Upper lobe of right lung (tissue), 1 donor: ENCODE measurements around the gene PUS3. TPM values are rescaled to one million over a fixed set of nuclear protein-coding genes. Genes with fewer than 3 reads are reported as not detected.
A peak's percentile ranks its signal among the peaks of the same experiment; 100 is the strongest.

ENCODE experiments used
- ATAC-seq: fragments of 200-7000 bp; cut with Tn5 transposase; one replicate; pipeline ENCODE4 v1.9.1; 2020; ENCODE audit warnings: mild to moderate bottlenecking, moderate library complexity
- DNase-seq: peaks from one replicate; pipeline ENCODE4 v3.0.0-alpha.2; 2020
- H3K27ac ChIP-seq: fragments of 200-600 bp; one replicate; pipeline ENCODE4 v1.8.0; 2022
- H3K27me3 ChIP-seq: fragments of 200-600 bp; one replicate; pipeline ENCODE4 v1.8.0; 2022; ENCODE audit warnings: mild to moderate bottlenecking
- H3K36me3 ChIP-seq: fragments of 200-600 bp; one replicate; pipeline ENCODE4 v1.8.0; 2022
- H3K4me1 ChIP-seq: fragments of 200-600 bp; one replicate; pipeline ENCODE4 v1.8.0; 2022
- H3K4me3 ChIP-seq: fragments of 200-600 bp; one replicate; pipeline ENCODE4 v1.8.0; 2022; ENCODE audit warnings: mild to moderate bottlenecking
- H3K9me3 ChIP-seq: fragments of 200-600 bp; one replicate; pipeline ENCODE4 v1.8.0; 2022
- intact Hi-C: fragments of 100-400 bp; cut with DNase I; formaldehyde crosslinking; loops from one replicate; pipeline ENCODE4 v1.11.0; 2022
- total RNA-seq: library from RNA; stranded (reverse); fragmentation: NEBNext Ultra II Directional; extraction: Animal tissue kit (Norgen Biotek cat#: 25700); gene quantifications from one replicate; pipeline ENCODE4 v1.2.1, GENCODE V29; 2021
- TF ChIP-seq, protein P1 (sequence below): fragments of 200-600 bp; IDR thresholded peaks from one replicate; pipeline ENCODE4 v1.8.0; 2022; ENCODE audit warnings: antibody characterized with exemption
- donor health status: DM: no; HTN: yes; CAD: no; lungs with severe emphysema.

The PUS3 gene
- total RNA-seq, 1 donor from 2014 or later: 11.1 TPM

DNA sequence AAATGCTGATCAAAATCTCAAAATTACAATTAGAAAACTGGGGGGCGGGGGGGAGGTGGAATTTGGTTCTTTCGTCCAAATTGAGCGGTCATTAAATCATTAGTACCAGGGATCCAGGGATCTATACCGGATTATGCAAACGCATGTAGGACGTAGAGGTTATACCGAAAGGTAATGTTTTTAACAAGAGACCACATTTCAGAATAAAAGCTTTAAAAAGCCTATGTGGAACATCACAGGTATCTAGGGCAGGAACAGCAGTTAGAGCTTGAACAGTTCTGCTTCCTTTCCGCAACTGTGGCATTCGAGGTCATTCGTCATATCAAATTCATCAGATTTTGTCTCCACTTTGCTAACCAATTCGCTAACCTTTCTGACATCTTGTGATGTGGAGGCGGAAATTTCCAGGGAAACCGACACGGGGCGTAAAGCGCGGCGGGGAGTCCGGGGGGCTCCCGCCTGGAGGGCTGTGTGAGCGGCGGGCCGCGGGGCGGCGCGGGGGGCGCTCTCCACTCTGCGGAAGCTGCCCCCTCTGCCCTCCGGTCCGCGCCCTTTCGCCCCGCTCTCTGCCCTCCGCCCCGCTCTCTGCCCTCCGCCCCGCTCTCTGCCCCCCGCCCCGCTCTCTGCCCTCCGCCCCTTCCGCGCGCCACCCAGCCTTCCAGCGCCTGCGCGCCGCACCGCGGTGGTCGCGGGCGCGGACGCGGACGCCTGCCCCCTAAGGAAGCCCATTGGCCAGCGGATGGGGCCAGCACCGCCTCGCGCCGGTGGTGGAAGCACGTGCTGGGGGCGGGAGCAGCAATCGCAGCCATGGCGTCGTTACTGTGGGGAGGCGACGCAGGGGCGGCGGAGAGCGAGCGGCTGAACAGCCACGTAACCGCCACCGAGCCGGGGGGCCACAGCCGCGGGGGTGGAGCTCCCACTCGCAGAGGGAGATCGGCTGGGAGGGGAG is 979 bp upstream of the PUS3 start, which contains the start of gene DDX25:
Gene DDX25 (plus strand): TSS at position 798 of the 949 bp plus-strand sequence. CDS start 10 bp downstream, at position 808.
- Histone ChIP-seq H3K4me3 (peak within 1 kb of the TSS; percentile 74), H3K27me3 (peaks cover 30% of the 10 kb centered on the region), H3K36me3 (peaks cover 14% of the 10 kb centered on the region), H3K4me1 (peaks cover 22% of the 10 kb centered on the region), H3K27ac (no peak within 1 kb of the TSS), H3K9me3 (no peaks in the 10 kb centered on the region)
- TF ChIP-seq, protein P1, sequence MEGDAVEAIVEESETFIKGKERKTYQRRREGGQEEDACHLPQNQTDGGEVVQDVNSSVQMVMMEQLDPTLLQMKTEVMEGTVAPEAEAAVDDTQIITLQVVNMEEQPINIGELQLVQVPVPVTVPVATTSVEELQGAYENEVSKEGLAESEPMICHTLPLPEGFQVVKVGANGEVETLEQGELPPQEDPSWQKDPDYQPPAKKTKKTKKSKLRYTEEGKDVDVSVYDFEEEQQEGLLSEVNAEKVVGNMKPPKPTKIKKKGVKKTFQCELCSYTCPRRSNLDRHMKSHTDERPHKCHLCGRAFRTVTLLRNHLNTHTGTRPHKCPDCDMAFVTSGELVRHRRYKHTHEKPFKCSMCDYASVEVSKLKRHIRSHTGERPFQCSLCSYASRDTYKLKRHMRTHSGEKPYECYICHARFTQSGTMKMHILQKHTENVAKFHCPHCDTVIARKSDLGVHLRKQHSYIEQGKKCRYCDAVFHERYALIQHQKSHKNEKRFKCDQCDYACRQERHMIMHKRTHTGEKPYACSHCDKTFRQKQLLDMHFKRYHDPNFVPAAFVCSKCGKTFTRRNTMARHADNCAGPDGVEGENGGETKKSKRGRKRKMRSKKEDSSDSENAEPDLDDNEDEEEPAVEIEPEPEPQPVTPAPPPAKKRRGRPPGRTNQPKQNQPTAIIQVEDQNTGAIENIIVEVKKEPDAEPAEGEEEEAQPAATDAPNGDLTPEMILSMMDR: no peak
- peak; percentile 29 for ATAC-seq
- DNase-seq: no peak
- intact Hi-C loops: no loop called here

DNA sequence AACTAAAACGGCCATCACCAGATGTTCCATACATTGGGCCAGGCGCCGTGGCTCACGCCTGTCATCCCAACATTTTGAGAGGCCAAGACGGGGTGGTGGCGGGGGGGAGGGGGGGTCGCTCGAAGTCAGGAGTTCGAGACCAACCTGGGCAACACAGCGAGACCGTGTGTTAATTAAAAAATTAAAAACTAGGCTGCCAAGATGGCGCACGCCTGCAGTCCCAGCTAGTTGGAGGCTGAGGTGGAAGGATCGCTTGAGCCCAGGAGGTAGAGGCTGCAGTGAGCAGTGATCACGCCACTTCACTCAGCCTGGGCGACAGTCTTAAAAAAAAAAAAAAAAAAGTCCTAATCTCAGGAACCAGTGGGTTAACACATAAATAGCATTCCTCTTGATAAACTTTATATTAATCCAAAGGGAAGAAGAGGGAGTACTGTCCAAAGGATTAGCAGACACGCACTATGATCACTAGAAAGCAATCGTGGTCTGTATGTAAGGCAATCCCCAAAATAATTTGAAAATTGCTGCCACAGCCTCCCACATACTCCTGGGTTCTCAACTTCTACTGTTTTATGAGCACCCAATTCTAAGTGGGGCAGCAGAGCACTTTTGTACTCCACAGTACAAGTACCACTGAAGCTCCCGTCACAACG is 604 bp downstream of the PUS3 start:
- H3K36me3 ChIP-seq: peaks cover 23% of the 10 kb centered on the region
- peaks cover 30% of the 10 kb centered on the region for H3K27me3 ChIP-seq
- TF ChIP-seq, protein P1: no peak
- DNase-seq (no peak), ATAC-seq (peak; percentile 20)
- no peaks in the 10 kb centered on the region for H3K9me3 ChIP-seq
- intact Hi-C loops: no loop called here
- H3K4me1 ChIP-seq: peaks cover 22% of the 10 kb centered on the region
- peak overlapping the region; percentile 74 for H3K27ac ChIP-seq
- peak overlapping the region; percentile 74 for H3K4me3 ChIP-seq

DNA sequence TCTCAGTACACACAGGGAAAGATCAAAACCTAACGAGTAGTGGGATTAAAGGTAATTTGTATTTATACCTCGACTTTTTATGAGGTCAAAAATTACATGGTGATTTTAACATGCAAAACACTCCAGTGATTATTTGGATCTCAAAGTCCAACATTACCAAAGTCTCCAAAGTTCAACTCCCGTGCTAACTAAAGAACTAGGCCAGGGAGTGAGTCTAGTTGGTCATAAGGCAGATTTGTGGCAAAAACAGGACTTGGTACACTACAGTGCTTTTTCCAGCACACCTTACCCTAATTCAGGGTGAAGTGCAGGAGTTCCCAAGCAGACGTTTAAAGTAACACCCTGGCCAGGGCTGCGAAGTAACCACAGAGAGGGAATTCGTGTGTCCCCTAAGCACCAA is 1.1 kb downstream of the PUS3 start:
- TF ChIP-seq, protein P1: no peak
- ATAC-seq (no peak), DNase-seq (no peak)
- H3K27me3 ChIP-seq: peaks cover 30% of the 10 kb centered on the region
- H3K27ac ChIP-seq: no peak overlapping the region
- H3K9me3 ChIP-seq: no peaks in the 10 kb centered on the region
- H3K4me1 ChIP-seq: peaks cover 22% of the 10 kb centered on the region
- H3K4me3 ChIP-seq: peak overlapping the region; percentile 74
- intact Hi-C loops: no loop called here
- H3K36me3 ChIP-seq: peaks cover 23% of the 10 kb centered on the region

DNA sequence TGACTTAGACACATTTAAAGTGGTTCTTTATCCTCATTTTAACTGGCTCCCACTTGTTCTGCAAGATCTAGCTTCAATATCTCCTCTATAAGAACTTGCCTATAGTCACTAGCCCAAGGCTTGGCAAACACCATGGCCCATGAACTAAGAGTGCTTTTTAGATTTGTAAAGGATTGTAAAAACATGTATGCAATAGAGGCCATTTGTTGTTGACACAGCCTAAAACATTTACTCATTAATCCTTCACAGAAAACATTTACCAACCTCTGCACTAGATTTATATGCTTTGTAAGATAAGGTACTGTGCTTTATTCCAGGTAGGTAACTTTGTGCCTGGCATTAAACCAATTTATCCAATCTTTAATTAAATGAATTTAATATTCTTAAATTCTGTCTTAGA is 10.0 kb downstream of the PUS3 start:
- TF ChIP-seq, protein P1: no peak
- intact Hi-C loops: no loop called here
- no peaks in the 10 kb centered on the region for H3K9me3 ChIP-seq
- no peak overlapping the region for H3K4me3 ChIP-seq
- no peaks in the 10 kb centered on the region for H3K4me1 ChIP-seq
- H3K27me3 ChIP-seq: no peaks in the 10 kb centered on the region
- peaks cover 32% of the 10 kb centered on the region for H3K36me3 ChIP-seq
- no peak overlapping the region for H3K27ac ChIP-seq
- no peak for DNase-seq
- no peak for ATAC-seq

DNA sequence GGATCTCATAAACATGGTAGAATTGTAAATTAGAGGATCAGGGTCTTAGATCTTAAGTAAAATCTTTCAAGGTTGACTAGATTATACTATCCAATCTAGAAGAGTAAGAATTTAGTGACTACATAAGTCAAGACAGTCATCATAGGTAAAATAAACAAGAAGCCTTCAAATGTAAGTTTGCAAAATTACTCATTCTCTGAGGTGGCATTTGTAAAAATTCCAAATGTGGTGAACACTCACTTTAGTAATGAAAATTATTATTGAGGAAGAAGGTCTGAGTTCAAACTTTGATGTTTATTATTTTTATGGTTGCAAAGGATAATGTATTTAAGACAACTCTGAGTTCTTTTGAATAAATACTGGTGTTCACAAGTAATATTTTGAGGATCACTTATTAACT is 10.9 kb downstream of the PUS3 start:
- ATAC-seq (no peak), DNase-seq (no peak)
- H3K4me1 ChIP-seq: no peaks in the 10 kb centered on the region
- intact Hi-C loops: no loop called here
- no peaks in the 10 kb centered on the region for H3K27me3 ChIP-seq
- H3K4me3 ChIP-seq: no peak overlapping the region
- H3K9me3 ChIP-seq: no peaks in the 10 kb centered on the region
- no peak overlapping the region for H3K27ac ChIP-seq
- H3K36me3 ChIP-seq: peaks cover 32% of the 10 kb centered on the region
- TF ChIP-seq, protein P1: no peak
